Measurements from ENCODE around the gene ACSM2A. TPM values are rescaled to one million over a fixed set of nuclear protein-coding genes. Genes with fewer than 3 reads are reported as not detected.
"Not testable (repeated sequence)": the region's sequence is repeated elsewhere in the genome, so short reads cannot be mapped to it uniquely, and the experiment has no call there.

Gene ACSM2A
- total RNA-seq, 1 experiment from 2014 or later = not detected

DNA sequence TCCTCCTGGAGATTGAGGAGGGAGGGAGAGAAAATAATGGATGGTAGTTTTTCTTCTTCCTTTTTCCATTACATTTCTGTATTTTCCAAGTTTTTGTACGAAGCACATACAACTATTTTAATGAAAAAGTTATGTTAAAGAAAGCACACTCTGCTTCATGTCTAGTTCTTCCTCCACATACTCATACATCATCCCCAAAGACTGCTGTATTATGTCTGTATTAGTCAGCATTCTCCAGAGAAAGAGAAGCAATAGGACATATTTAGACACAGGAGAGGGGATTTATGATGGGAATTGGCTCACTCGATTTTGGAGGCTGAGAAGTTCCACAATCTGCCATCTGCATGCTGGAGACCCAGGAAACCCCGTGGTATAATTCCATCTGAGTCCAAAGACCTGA, 10.1 kb upstream of the ACSM2A start:
- Histone ChIP-seq H3K27ac (ENCODE audit: low read length) (no peak overlapping the region), H3K9me3 (ENCODE audit: control insufficient read depth, insufficient read depth, low read depth, low read length) (no peaks in the 10 kb centered on the region), H3K27me3 (ENCODE audit: control insufficient read depth, insufficient read depth, low read length) (peaks cover 6% of the 10 kb centered on the region), H3K4me1 (ENCODE audit: control insufficient read depth, insufficient read depth, low read length) (no peaks in the 10 kb centered on the region), H3K36me3 (ENCODE audit: control insufficient read depth, insufficient read depth, low read length) (no peaks in the 10 kb centered on the region), H3K4me3 (ENCODE audit: low read depth in 2 of 2, low read length in 2 of 2) (no peak overlapping the region)
- in situ Hi-C loops (cut with HindIII; ENCODE audit: low pct_unique_long_range_greater_than_20kb, low sequenced_read_pairs) = no loop called here
- no peak for DNase-seq (ENCODE audit: low read depth, low spot score)
- TF ChIP-seq TCF7L2 (IDR thresholded peaks at IDR 0.05; ENCODE audit: low read depth, low read length) (no peak), SIN3A (IDR thresholded peaks at IDR 0.05; ENCODE audit: borderline replicate concordance, insufficient read depth, low read depth, low read length) (no peak), POLR2AphosphoS5 (IDR thresholded peaks at IDR 0.05; ENCODE audit: low read depth, low read length) (no peak)
- TF ChIP-seq, protein P1, sequence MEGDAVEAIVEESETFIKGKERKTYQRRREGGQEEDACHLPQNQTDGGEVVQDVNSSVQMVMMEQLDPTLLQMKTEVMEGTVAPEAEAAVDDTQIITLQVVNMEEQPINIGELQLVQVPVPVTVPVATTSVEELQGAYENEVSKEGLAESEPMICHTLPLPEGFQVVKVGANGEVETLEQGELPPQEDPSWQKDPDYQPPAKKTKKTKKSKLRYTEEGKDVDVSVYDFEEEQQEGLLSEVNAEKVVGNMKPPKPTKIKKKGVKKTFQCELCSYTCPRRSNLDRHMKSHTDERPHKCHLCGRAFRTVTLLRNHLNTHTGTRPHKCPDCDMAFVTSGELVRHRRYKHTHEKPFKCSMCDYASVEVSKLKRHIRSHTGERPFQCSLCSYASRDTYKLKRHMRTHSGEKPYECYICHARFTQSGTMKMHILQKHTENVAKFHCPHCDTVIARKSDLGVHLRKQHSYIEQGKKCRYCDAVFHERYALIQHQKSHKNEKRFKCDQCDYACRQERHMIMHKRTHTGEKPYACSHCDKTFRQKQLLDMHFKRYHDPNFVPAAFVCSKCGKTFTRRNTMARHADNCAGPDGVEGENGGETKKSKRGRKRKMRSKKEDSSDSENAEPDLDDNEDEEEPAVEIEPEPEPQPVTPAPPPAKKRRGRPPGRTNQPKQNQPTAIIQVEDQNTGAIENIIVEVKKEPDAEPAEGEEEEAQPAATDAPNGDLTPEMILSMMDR (IDR thresholded peaks at IDR 0.05) = no peak
- TF ChIP-seq, protein P2, sequence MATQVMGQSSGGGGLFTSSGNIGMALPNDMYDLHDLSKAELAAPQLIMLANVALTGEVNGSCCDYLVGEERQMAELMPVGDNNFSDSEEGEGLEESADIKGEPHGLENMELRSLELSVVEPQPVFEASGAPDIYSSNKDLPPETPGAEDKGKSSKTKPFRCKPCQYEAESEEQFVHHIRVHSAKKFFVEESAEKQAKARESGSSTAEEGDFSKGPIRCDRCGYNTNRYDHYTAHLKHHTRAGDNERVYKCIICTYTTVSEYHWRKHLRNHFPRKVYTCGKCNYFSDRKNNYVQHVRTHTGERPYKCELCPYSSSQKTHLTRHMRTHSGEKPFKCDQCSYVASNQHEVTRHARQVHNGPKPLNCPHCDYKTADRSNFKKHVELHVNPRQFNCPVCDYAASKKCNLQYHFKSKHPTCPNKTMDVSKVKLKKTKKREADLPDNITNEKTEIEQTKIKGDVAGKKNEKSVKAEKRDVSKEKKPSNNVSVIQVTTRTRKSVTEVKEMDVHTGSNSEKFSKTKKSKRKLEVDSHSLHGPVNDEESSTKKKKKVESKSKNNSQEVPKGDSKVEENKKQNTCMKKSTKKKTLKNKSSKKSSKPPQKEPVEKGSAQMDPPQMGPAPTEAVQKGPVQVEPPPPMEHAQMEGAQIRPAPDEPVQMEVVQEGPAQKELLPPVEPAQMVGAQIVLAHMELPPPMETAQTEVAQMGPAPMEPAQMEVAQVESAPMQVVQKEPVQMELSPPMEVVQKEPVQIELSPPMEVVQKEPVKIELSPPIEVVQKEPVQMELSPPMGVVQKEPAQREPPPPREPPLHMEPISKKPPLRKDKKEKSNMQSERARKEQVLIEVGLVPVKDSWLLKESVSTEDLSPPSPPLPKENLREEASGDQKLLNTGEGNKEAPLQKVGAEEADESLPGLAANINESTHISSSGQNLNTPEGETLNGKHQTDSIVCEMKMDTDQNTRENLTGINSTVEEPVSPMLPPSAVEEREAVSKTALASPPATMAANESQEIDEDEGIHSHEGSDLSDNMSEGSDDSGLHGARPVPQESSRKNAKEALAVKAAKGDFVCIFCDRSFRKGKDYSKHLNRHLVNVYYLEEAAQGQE (IDR thresholded peaks at IDR 0.05; ENCODE audit: insufficient read depth in 1 of 2, low read depth in 2 of 2, low read length in 1 of 2) = no peak
- ChIA-PET POLR2A (no interaction called here), CTCF (no interaction called here)
- BruUV-seq (replicated peaks) = no TSS peak
- intact Hi-C loops (cut with micrococcal nuclease; ENCODE audit: unreplicated experiment) = no loop called here
- no peak for ATAC-seq

GRCh38 chr16:20441859-20442258, 9.5 kb upstream of the ACSM2A start:
- H3K27ac ChIP-seq (ENCODE audit: low read length); H3K4me3 ChIP-seq (ENCODE audit: low read depth in 2 of 2, low read length in 2 of 2); in situ Hi-C loops (cut with HindIII; ENCODE audit: low pct_unique_long_range_greater_than_20kb, low sequenced_read_pairs); BruUV-seq (replicated peaks); intact Hi-C loops (cut with micrococcal nuclease; ENCODE audit: unreplicated experiment); H3K4me1 ChIP-seq (ENCODE audit: control insufficient read depth, insufficient read depth, low read length); ATAC-seq; POLR2A ChIA-PET; H3K9me3 ChIP-seq (ENCODE audit: control insufficient read depth, insufficient read depth, low read depth, low read length); H3K27me3 ChIP-seq (ENCODE audit: control insufficient read depth, insufficient read depth, low read length); DNase-seq (ENCODE audit: low read depth, low spot score); H3K36me3 ChIP-seq (ENCODE audit: control insufficient read depth, insufficient read depth, low read length); CTCF ChIA-PET: not testable (repeated sequence)

- CTCF ChIA-PET; H3K27me3 ChIP-seq (ENCODE audit: control insufficient read depth, insufficient read depth, low read length); H3K4me1 ChIP-seq (ENCODE audit: control insufficient read depth, insufficient read depth, low read length); DNase-seq (ENCODE audit: low read depth, low spot score); BruUV-seq (replicated peaks); H3K9me3 ChIP-seq (ENCODE audit: control insufficient read depth, insufficient read depth, low read depth, low read length); ATAC-seq; H3K36me3 ChIP-seq (ENCODE audit: control insufficient read depth, insufficient read depth, low read length); H3K27ac ChIP-seq (ENCODE audit: low read length); H3K4me3 ChIP-seq (ENCODE audit: low read depth in 2 of 2, low read length in 2 of 2); POLR2A ChIA-PET; intact Hi-C loops (cut with micrococcal nuclease; ENCODE audit: unreplicated experiment); in situ Hi-C loops (cut with HindIII; ENCODE audit: low pct_unique_long_range_greater_than_20kb, low sequenced_read_pairs): not testable (repeated sequence)
Measured at GRCh38 chr16:20446652-20447393, 4.5 kb upstream of the ACSM2A start.

- BruUV-seq (replicated peaks); CTCF ChIA-PET; H3K36me3 ChIP-seq (ENCODE audit: control insufficient read depth, insufficient read depth, low read length); ATAC-seq; H3K27ac ChIP-seq (ENCODE audit: low read length); intact Hi-C loops (cut with micrococcal nuclease; ENCODE audit: unreplicated experiment); in situ Hi-C loops (cut with HindIII; ENCODE audit: low pct_unique_long_range_greater_than_20kb, low sequenced_read_pairs); POLR2A ChIA-PET; H3K4me1 ChIP-seq (ENCODE audit: control insufficient read depth, insufficient read depth, low read length); H3K9me3 ChIP-seq (ENCODE audit: control insufficient read depth, insufficient read depth, low read depth, low read length); DNase-seq (ENCODE audit: low read depth, low spot score); H3K4me3 ChIP-seq (ENCODE audit: low read depth in 2 of 2, low read length in 2 of 2); H3K27me3 ChIP-seq (ENCODE audit: control insufficient read depth, insufficient read depth, low read length): not testable (repeated sequence)
Measured at GRCh38 chr16:20453633-20454032, 2.3 kb downstream of the ACSM2A start.

DNA sequence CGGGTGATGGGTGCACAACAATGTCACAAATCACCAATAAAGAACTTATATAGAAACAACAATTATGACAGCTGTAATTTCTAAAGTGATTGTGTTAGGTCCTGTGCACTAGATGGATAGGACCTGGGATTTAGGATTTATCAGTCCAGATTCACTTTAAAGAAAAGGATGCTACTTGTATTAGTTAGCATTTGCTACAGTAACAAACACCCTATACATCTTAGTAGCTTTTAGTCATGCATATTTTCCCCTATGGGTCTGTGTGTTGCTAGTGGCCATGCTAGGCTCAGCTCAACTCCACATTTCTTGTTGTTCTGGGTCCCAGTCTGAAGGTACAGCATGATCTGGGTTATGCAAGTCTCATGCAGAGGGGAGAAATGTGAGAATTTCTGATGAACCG, 7.9 kb downstream of the ACSM2A start:
- H3K4me1 ChIP-seq (ENCODE audit: control insufficient read depth, insufficient read depth, low read length); H3K27me3 ChIP-seq (ENCODE audit: control insufficient read depth, insufficient read depth, low read length); H3K4me3 ChIP-seq (ENCODE audit: low read depth in 2 of 2, low read length in 2 of 2); intact Hi-C loops (cut with micrococcal nuclease; ENCODE audit: unreplicated experiment); H3K36me3 ChIP-seq (ENCODE audit: control insufficient read depth, insufficient read depth, low read length); CTCF ChIA-PET; DNase-seq (ENCODE audit: low read depth, low spot score); ATAC-seq; H3K9me3 ChIP-seq (ENCODE audit: control insufficient read depth, insufficient read depth, low read depth, low read length); POLR2A ChIA-PET; BruUV-seq (replicated peaks); in situ Hi-C loops (cut with HindIII; ENCODE audit: low pct_unique_long_range_greater_than_20kb, low sequenced_read_pairs); H3K27ac ChIP-seq (ENCODE audit: low read length): not testable (repeated sequence)

Data from Panc1 (cell line).